ENCODE results near the gene MT1E. TPM values are rescaled to one million over a fixed set of nuclear protein-coding genes. Genes with fewer than 3 reads are reported as not detected.

The MT1E gene
- total and polyA plus RNA-seq, 2 of the 13 experiments (the other 11 are each of a cell fraction or from before 2014, with no cell fraction given), result 110 to 1,072 TPM

DNA sequence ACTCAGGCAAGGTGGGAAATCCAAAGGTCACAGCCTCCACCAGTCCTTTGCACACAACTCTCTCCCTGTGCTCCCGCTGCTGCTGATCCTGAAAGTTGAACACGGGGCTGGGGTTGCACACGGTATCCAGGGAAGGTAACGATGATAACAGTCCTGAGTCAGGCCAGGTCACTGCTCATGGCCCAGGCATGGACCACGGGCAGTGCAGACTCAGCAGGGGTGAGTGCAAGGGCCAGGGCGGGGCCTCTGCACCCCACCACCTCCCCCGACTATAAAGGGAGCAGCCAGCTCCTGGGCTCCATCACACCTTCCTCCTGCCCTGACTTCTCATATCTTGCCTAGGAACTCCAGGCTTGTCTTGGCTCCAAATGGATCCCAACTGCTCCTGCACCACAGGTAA, 26.0 kb downstream of the MT1E start, which contains the start of gene MT1B:
Gene MT1B, plus strand, starts transcription at position 301 of the 400 bp plus-strand sequence. Its CDS starts 68 bp downstream, at position 369.
- CTCF ChIA-PET (ENCODE audit: low intra/inter-chr PET ratio, low total read pairs), result no interaction called here
- H3K4me1 ChIP-seq (ENCODE audit: insufficient read depth, low read length), result peaks cover 24% of the 10 kb centered on the region
- H3K27me3 ChIP-seq (ENCODE audit: control insufficient read depth in 1 of 2, insufficient read depth in 2 of 2, low read length in 2 of 2), result peaks cover 2 to 28% of the 10 kb centered on the region in 2 experiments; a peak in 3 of 5 replicates
- H4K20me1 ChIP-seq (ENCODE audit: insufficient read depth, low read length), result no peaks in the 10 kb centered on the region
- POLR2A ChIA-PET, result no interaction called here
- no peak within 1 kb of the TSS for H3K4me2 ChIP-seq (ENCODE audit: low read depth, low read length)
- no peak within 1 kb of the TSS for H3K9ac ChIP-seq (ENCODE audit: insufficient read depth, low read depth, low read length)
- no peaks in the 10 kb centered on the region for H3K79me2 ChIP-seq (ENCODE audit: insufficient read depth, low read length)
- BruUV-seq (replicated peaks), result no TSS peak
- H2AFZ ChIP-seq (ENCODE audit: low read length), result no peak within 1 kb of the TSS
- FAIRE-seq (no peak), ATAC-seq (peak; percentile 17), DNase-seq (ENCODE audit: low spot score) (no peak)
- intact Hi-C loops (cut with micrococcal nuclease; ENCODE audit: unreplicated experiment) (loop anchor here (10.0 kb wide), 1 partner anchor 47 kb away; the partner anchor contains the start of gene MT2A), in situ Hi-C loops (cut with HindIII; ENCODE audit: extremely low pct_ligation_motif_present, low pct_unique_long_range_greater_than_20kb) (no loop called here)
- H3K27ac ChIP-seq (ENCODE audit: extremely low read length, insufficient read depth, low read length), result no peak within 1 kb of the TSS
- no peaks in the 10 kb centered on the region for H3K36me3 ChIP-seq (replicated peaks in 1 of 2; ENCODE audit: control insufficient read depth in 1 of 2, insufficient read depth in 2 of 2, low read length in 2 of 2)
- no peak within 1 kb of the TSS for H3K4me3 ChIP-seq (replicated peaks in 1 of 3; ENCODE audit: insufficient read depth in 1 of 3, low read depth in 2 of 3, low read length in 3 of 3)
- WGBS (ENCODE audit: low lambda C conversion rate), result 9% methylated on average over 4 of the region's 7 CpGs
- H3K9me3 ChIP-seq (ENCODE audit: low read length), result no peaks in the 10 kb centered on the region
- no peak for TF ChIP-seq GABPA (IDR thresholded peaks at IDR 0.05; ENCODE audit: low read depth, low read length)
- no peak for TF ChIP-seq GABPA (CRISPR knock-in tag; IDR thresholded peaks at IDR 0.05; ENCODE audit: low read depth)
- TF ChIP-seq, protein P1, sequence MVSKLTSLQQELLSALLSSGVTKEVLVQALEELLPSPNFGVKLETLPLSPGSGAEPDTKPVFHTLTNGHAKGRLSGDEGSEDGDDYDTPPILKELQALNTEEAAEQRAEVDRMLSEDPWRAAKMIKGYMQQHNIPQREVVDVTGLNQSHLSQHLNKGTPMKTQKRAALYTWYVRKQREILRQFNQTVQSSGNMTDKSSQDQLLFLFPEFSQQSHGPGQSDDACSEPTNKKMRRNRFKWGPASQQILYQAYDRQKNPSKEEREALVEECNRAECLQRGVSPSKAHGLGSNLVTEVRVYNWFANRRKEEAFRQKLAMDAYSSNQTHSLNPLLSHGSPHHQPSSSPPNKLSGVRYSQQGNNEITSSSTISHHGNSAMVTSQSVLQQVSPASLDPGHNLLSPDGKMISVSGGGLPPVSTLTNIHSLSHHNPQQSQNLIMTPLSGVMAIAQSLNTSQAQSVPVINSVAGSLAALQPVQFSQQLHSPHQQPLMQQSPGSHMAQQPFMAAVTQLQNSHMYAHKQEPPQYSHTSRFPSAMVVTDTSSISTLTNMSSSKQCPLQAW (CRISPR knock-in tag; IDR thresholded peaks at IDR 0.05), result no peak
- TF ChIP-seq AGO2 (optimal IDR thresholded peaks at IDR 0.05; ENCODE audit: low read depth, low read length), result no peak
- TF ChIP-seq ZNF629 (CRISPR knock-in tag; conservative IDR thresholded peaks at IDR 0.05), result no peak
- TF ChIP-seq SAFB2 (CRISPR knock-in tag; IDR thresholded peaks at IDR 0.05; ENCODE audit: borderline replicate concordance, low read depth), result no peak
- no peak for TF ChIP-seq KLF15 (CRISPR knock-in tag; IDR thresholded peaks at IDR 0.05; ENCODE audit: borderline replicate concordance)
- TF ChIP-seq, protein P2, sequence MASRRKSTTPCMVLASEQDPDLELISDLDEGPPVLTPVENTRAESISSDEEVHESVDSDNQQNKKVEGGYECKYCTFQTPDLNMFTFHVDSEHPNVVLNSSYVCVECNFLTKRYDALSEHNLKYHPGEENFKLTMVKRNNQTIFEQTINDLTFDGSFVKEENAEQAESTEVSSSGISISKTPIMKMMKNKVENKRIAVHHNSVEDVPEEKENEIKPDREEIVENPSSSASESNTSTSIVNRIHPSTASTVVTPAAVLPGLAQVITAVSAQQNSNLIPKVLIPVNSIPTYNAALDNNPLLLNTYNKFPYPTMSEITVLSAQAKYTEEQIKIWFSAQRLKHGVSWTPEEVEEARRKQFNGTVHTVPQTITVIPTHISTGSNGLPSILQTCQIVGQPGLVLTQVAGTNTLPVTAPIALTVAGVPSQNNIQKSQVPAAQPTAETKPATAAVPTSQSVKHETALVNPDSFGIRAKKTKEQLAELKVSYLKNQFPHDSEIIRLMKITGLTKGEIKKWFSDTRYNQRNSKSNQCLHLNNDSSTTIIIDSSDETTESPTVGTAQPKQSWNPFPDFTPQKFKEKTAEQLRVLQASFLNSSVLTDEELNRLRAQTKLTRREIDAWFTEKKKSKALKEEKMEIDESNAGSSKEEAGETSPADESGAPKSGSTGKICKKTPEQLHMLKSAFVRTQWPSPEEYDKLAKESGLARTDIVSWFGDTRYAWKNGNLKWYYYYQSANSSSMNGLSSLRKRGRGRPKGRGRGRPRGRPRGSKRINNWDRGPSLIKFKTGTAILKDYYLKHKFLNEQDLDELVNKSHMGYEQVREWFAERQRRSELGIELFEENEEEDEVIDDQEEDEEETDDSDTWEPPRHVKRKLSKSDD (CRISPR knock-in tag; IDR thresholded peaks at IDR 0.05; ENCODE audit: low read depth), result no peak
- TF ChIP-seq CHCHD3 (CRISPR knock-in tag; IDR thresholded peaks at IDR 0.05), result no peak
- TF ChIP-seq, protein P3, sequence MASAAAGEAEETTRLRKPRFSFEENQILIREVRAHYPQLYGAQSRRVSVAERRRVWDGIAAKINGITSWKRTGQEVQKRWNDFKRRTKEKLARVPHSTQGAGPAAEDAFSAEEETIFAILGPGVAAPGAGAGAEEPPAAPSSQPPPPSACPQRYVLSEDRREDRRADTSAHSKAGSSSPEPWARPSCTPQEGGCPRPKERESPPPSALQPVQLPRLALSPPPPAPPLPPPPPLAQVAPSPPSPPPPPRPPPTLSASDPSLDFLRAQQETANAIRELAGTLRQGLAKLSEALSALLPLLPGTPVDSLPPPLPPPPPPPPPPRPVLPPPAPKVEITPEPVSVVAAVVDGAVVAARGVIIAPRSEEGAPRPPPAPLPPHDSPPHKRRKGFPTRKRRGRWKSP (CRISPR knock-in tag; IDR thresholded peaks at IDR 0.05), result no peak
- TF ChIP-seq ZNF598 (CRISPR knock-in tag; IDR thresholded peaks at IDR 0.05; ENCODE audit: borderline replicate concordance), result no peak
- no peak for TF ChIP-seq SMYD3 (CRISPR knock-in tag; IDR thresholded peaks at IDR 0.05)
- TF ChIP-seq, protein P4, sequence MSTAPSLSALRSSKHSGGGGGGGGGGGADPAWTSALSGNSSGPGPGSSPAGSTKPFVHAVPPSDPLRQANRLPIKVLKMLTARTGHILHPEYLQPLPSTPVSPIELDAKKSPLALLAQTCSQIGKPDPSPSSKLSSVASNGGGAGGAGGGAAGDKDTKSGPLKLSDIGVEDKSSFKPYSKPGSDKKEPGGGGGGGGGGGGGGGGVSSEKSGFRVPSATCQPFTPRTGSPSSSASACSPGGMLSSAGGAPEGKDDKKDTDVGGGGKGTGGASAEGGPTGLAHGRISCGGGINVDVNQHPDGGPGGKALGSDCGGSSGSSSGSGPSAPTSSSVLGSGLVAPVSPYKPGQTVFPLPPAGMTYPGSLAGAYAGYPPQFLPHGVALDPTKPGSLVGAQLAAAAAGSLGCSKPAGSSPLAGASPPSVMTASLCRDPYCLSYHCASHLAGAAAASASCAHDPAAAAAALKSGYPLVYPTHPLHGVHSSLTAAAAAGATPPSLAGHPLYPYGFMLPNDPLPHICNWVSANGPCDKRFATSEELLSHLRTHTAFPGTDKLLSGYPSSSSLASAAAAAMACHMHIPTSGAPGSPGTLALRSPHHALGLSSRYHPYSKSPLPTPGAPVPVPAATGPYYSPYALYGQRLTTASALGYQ (CRISPR knock-in tag; IDR thresholded peaks at IDR 0.05), result no peak

All from HepG2 (cell line).